OCI-LY7 (cell line): ENCODE measurements around the gene MALSU1. TPM values are rescaled to one million over a fixed set of nuclear protein-coding genes. Genes with fewer than 3 reads are reported as not detected.

Experiments
- BruUV-seq: library from RNA; stranded (reverse); fragments of 400-500 nt; replicated peaks from 2 replicates; lab custom pipeline; 2021; lab: Mats Ljungman, UMichigan
- CTCF ChIA-PET: fragments of 300-600 bp; sonication (Branson Sonifier 250); formaldehyde crosslinking; loops from one replicate; lab custom pipeline; 2022; ENCODE audit warnings: antibody characterized with exemption; ENCODE audit not compliant: unreplicated experiment; lab: Charles Lee
- POLR2A ChIA-PET: fragments of 300-600 bp; sonication (Branson Sonifier 250); formaldehyde crosslinking; loops from one replicate; lab custom pipeline; 2022; ENCODE audit warnings: antibody characterized with exemption; lab: Charles Lee
- DNase-seq: peaks from one replicate; pipeline ENCODE4 v3.0.0-alpha.2; 2015; ENCODE audit warnings: low spot score
- H2AFZ ChIP-seq: fragments of 200-600 bp; sonication (generic), shearing (Covaris generic); 2 replicates; pipeline ENCODE4 v1.6.1; 2014; ENCODE audit warnings: mild to moderate bottlenecking, antibody characterized with exemption, low read length, moderate library complexity
- H3K27ac ChIP-seq: fragments of 200-600 bp; sonication (generic); 2 replicates; pipeline ENCODE4 v1.5.1; 2014; ENCODE audit warnings: mixed run types, low read depth, mild to moderate bottlenecking, moderate library complexity, low read length, inconsistent platforms; ENCODE audit not compliant: poor library complexity, severe bottlenecking
- H3K36me3 ChIP-seq: fragments of 200-600 bp; sonication (generic); 2 replicates; pipeline ENCODE4 v1.6.1; 2014; ENCODE audit warnings: mild to moderate bottlenecking, antibody characterized with exemption, low read length, moderate library complexity, mixed read lengths; ENCODE audit not compliant: insufficient read depth
- H3K4me1 ChIP-seq: fragments of 200-600 bp; sonication (generic); 2 replicates; pipeline ENCODE4 v1.5.1; 2014; ENCODE audit warnings: mild to moderate bottlenecking, low read length; ENCODE audit not compliant: insufficient read depth, poor library complexity, severe bottlenecking
- H3K4me2 ChIP-seq: fragments of 200-600 bp; sonication (generic); 2 replicates; pipeline ENCODE4 v1.6.1; 2014; ENCODE audit warnings: mild to moderate bottlenecking, low read length
- H3K4me3 ChIP-seq: fragments of 200-600 bp; sonication (generic); 2 replicates; pipeline ENCODE4 v1.5.1; 2014; ENCODE audit warnings: mild to moderate bottlenecking, low read depth, low read length; ENCODE audit not compliant: poor library complexity, severe bottlenecking
- H3K79me2 ChIP-seq: fragments of 200-600 bp; sonication (generic); 2 replicates; pipeline ENCODE4 v1.6.1; 2016; ENCODE audit warnings: low read depth, mild to moderate bottlenecking, low read length, moderate library complexity, mixed read lengths; ENCODE audit not compliant: insufficient read depth
- H3K9me2 ChIP-seq: fragments of 200-600 bp; sonication (generic); 2 replicates; pipeline ENCODE4 v1.6.1; 2016; ENCODE audit warnings: mild to moderate bottlenecking, low read length, mixed read lengths; ENCODE audit not compliant: insufficient read depth
- H3K9me3 ChIP-seq: fragments of 200-600 bp; sonication (generic); 2 replicates; pipeline ENCODE4 v1.6.1; 2014; ENCODE audit warnings: mild to moderate bottlenecking, mixed run types, low read length, mixed read lengths
- H4K20me1 ChIP-seq: fragments of 200-600 bp; sonication (generic); 2 replicates; pipeline ENCODE4 v1.6.1; 2014; ENCODE audit warnings: mild to moderate bottlenecking, antibody characterized with exemption, low read length, moderate library complexity, mixed read lengths; ENCODE audit not compliant: insufficient read depth
- CTCF ChIP-seq: fragments of 200-600 bp; sonication (generic); conservative IDR thresholded peaks from 2 replicates; pipeline ENCODE4 v1.5.1; 2014; ENCODE audit warnings: mild to moderate bottlenecking, antibody characterized with exemption, low read length, moderate library complexity, mixed read lengths
- EZH2phosphoT487 ChIP-seq: fragments of 200-600 bp; sonication (generic); IDR thresholded peaks from 2 replicates; pipeline ENCODE4 v1.6.1; 2018; ENCODE audit warnings: low read depth, borderline replicate concordance, mild to moderate bottlenecking, mixed run types, antibody characterized with exemption, low read length, moderate library complexity, mixed read lengths
- intact Hi-C: fragments of 100-400 bp; cut with micrococcal nuclease; formaldehyde crosslinking; loops from one replicate; pipeline ENCODE4 v1.10.0; 2022; ENCODE audit not compliant: unreplicated experiment
- total RNA-seq, 2 experiments: library from RNA; depleted of rRNA in 1 of 2; stranded (reverse); fragments of >200 nt in 1 of 2; shearing (Covaris generic) in 1 of 2; gene quantifications; 2 replicates each; pipeline ENCODE4 v1.2.3, GENCODE V29; 2014 to 2022

Gene MALSU1
- total RNA-seq, 2 experiments from 2014 or later: 66.4 to 107 TPM

GRCh38 chr7:23261843-23262452 lies 37.2 kb upstream of the MALSU1 start:
- peak overlapping the region; percentile 75 for H2AFZ ChIP-seq
- peak; percentile 76 for DNase-seq
- no peaks in the 10 kb centered on the region for H3K4me1 ChIP-seq
- 0 out of 2 replicates have a peak overlapping the region, but pooled peaks have one; percentile 15 for H3K4me2 ChIP-seq
- H3K9me2 ChIP-seq: no peaks in the 10 kb centered on the region
- ChIA-PET POLR2A (interaction anchor here (0.9 to 1.6 kb wide), 2 partner anchors 11 to 267 kb away, joined by 3 to 12 read pairs; no protein-coding TSS in a partner anchor), CTCF (interaction anchor here (0.8 to 3.0 kb wide), 2 partner anchors 11 to 561 kb away, joined by 3 to 15 read pairs; no protein-coding TSS in a partner anchor)
- H3K27ac ChIP-seq: no peak overlapping the region
- H3K9me3 ChIP-seq: no peaks in the 10 kb centered on the region
- H4K20me1 ChIP-seq: no peaks in the 10 kb centered on the region
- intact Hi-C loops: loop anchor here (2.0 to 5.0 kb wide), 2 partner anchors 175 to 450 kb away; partner anchors contain the start of gene STK31
- no peaks in the 10 kb centered on the region for H3K36me3 ChIP-seq
- no peak for TF ChIP-seq EZH2phosphoT487
- peak; percentile 98 for TF ChIP-seq CTCF
- no peaks in the 10 kb centered on the region for H3K79me2 ChIP-seq
- no TSS peak for BruUV-seq
- no peak overlapping the region for H3K4me3 ChIP-seq

GRCh38 chr7:23264916-23265458 lies 34.2 kb upstream of the MALSU1 start:
- ChIA-PET CTCF (no interaction called here), POLR2A (interaction anchor here (0.8 kb wide), 1 partner anchor 61 kb away, joined by 3 read pairs; no protein-coding TSS in a partner anchor)
- peak overlapping the region; percentile 1; the same call in 1 of the 2 replicates for H2AFZ ChIP-seq
- BruUV-seq: no TSS peak
- no peaks in the 10 kb centered on the region for H4K20me1 ChIP-seq
- H3K4me3 ChIP-seq: no peak overlapping the region
- H3K27ac ChIP-seq: no peak overlapping the region
- intact Hi-C loops: loop anchor here (5.0 kb wide), 1 partner anchor 447 kb away; the partner anchor contains the start of gene STK31
- no peaks in the 10 kb centered on the region for H3K9me2 ChIP-seq
- TF ChIP-seq CTCF (no peak), EZH2phosphoT487 (no peak)
- H3K4me1 ChIP-seq: no peaks in the 10 kb centered on the region
- DNase-seq: no peak
- H3K36me3 ChIP-seq: no peaks in the 10 kb centered on the region
- no peaks in the 10 kb centered on the region for H3K79me2 ChIP-seq
- H3K4me2 ChIP-seq: no peak overlapping the region
- no peaks in the 10 kb centered on the region for H3K9me3 ChIP-seq

DNA sequence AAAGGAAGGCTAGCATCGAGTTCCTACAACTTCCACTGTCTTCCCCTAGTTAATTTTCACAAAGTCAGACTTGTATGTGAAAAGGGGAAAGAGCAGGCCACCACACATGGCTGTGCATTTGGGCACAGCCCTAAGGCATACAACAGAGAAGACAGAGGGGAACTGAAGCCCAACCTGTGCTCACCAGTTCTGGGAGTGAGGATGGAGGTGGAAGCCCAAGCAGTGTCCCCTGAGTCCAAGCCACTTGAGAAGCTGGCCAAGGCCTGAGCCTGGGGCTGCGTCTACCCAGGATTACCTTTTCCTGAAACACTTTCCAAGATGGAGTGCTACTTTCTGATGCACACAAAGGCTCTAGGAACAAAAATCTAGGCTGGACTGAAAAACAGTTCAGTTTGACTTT lies 32.2 kb upstream of the MALSU1 start:
- no peak overlapping the region for H3K27ac ChIP-seq
- H4K20me1 ChIP-seq: no peaks in the 10 kb centered on the region
- H3K9me3 ChIP-seq: no peaks in the 10 kb centered on the region
- ChIA-PET POLR2A (no interaction called here), CTCF (no interaction called here)
- H2AFZ ChIP-seq: no peak overlapping the region
- intact Hi-C loops: no loop called here
- no peaks in the 10 kb centered on the region for H3K9me2 ChIP-seq
- BruUV-seq: no TSS peak
- TF ChIP-seq CTCF (no peak), EZH2phosphoT487 (no peak)
- no peaks in the 10 kb centered on the region for H3K36me3 ChIP-seq
- H3K79me2 ChIP-seq: no peaks in the 10 kb centered on the region
- no peak overlapping the region for H3K4me3 ChIP-seq
- no peaks in the 10 kb centered on the region for H3K4me1 ChIP-seq
- no peak for DNase-seq
- H3K4me2 ChIP-seq: no peak overlapping the region
